Mucosa of rectum (tissue), 2 donors: Measurements from ENCODE around the gene POLRMT.

Experiments
- H3K27ac ChIP-seq, 2 donors: one replicate each; pipeline ENCODE4 v1.7.0; 2013; ENCODE audit warnings: inconsistent platforms in 2 of 2, low read depth in 2 of 2, low read length in 2 of 2
- H3K27me3 ChIP-seq, 2 donors: one replicate each; pipeline ENCODE4 v1.7.0; 2013; ENCODE audit warnings: low read length in 2 of 2; ENCODE audit not compliant: control insufficient read depth in 2 of 2, insufficient read depth in 2 of 2
- H3K36me3 ChIP-seq, 2 donors: one replicate each; pipeline ENCODE4 v1.7.0; 2013; ENCODE audit warnings: low read length in 2 of 2; ENCODE audit not compliant: control insufficient read depth in 2 of 2, insufficient read depth in 2 of 2
- H3K4me1 ChIP-seq, 2 donors: one replicate each; pipeline ENCODE4 v1.7.0; 2013; ENCODE audit warnings: low read length in 2 of 2, mild to moderate bottlenecking in 1 of 2; ENCODE audit not compliant: control insufficient read depth in 2 of 2, insufficient read depth in 2 of 2
- H3K4me3 ChIP-seq, 2 donors: one replicate each; pipeline ENCODE4 v1.7.0; 2013; ENCODE audit warnings: low read length in 2 of 2
- H3K9ac ChIP-seq, 2 donors: one replicate each; pipeline ENCODE4 v1.7.0; 2013; ENCODE audit warnings: low read length in 2 of 2, low read depth in 1 of 2, mild to moderate bottlenecking in 1 of 2
- H3K9me3 ChIP-seq, 2 donors: one replicate each; pipeline ENCODE4 v1.7.0; 2013; ENCODE audit warnings: low read length in 2 of 2; ENCODE audit not compliant: control insufficient read depth in 2 of 2
- donor health status: healthy.
- donor health status: Normal muscosa, but diverticular disease.

The POLRMT gene

GRCh38 chr19:584240-585001, 48.9 kb downstream of the POLRMT start:
- H3K4me1 ChIP-seq, result peaks cover 4 to 13% of the 10 kb centered on the region in 2 donors
- no peak overlapping the region for H3K4me3 ChIP-seq
- no peak overlapping the region for H3K27ac ChIP-seq
- peaks cover 14 to 16% of the 10 kb centered on the region in 2 donors for H3K27me3 ChIP-seq
- no peak overlapping the region for H3K9ac ChIP-seq
- H3K36me3 ChIP-seq, result peaks cover 22 to 23% of the 10 kb centered on the region in 2 donors
- H3K9me3 ChIP-seq, result no peaks in the 10 kb centered on the region

GRCh38 chr19:583968-584239, 49.4 kb downstream of the POLRMT start:
- H3K27me3 ChIP-seq, result peaks cover 9 to 11% of the 10 kb centered on the region in 2 donors
- peaks cover 22 to 23% of the 10 kb centered on the region in 2 donors for H3K36me3 ChIP-seq
- H3K4me3 ChIP-seq, result no peak overlapping the region
- no peak overlapping the region for H3K27ac ChIP-seq
- H3K9ac ChIP-seq, result no peak overlapping the region
- no peaks in the 10 kb centered on the region for H3K9me3 ChIP-seq
- peaks cover 4 to 11% of the 10 kb centered on the region in 2 donors for H3K4me1 ChIP-seq

- no peak overlapping the region for H3K27ac ChIP-seq
- H3K4me1 ChIP-seq, result peaks cover 4 to 8% of the 10 kb centered on the region in 2 donors
- H3K9me3 ChIP-seq, result no peaks in the 10 kb centered on the region
- peaks cover 4 to 6% of the 10 kb centered on the region in 2 donors for H3K27me3 ChIP-seq
- no peak overlapping the region for H3K4me3 ChIP-seq
- H3K9ac ChIP-seq, result no peak overlapping the region
- peaks cover 22 to 23% of the 10 kb centered on the region in 2 donors for H3K36me3 ChIP-seq
These were observed 50.0 kb downstream of the POLRMT start for GRCh38 chr19:583198-583967.

GRCh38 chr19:582497-583197, 50.7 kb downstream of the POLRMT start:
- no peak overlapping the region for H3K27ac ChIP-seq
- no peaks in the 10 kb centered on the region for H3K9me3 ChIP-seq
- H3K9ac ChIP-seq, result no peak overlapping the region
- no peaks in the 10 kb centered on the region for H3K27me3 ChIP-seq
- H3K4me3 ChIP-seq, result no peak overlapping the region
- peaks cover 22 to 23% of the 10 kb centered on the region in 2 donors for H3K36me3 ChIP-seq
- H3K4me1 ChIP-seq, result peaks cover 0 to 5% of the 10 kb centered on the region in 2 donors

- no peaks in the 10 kb centered on the region for H3K27me3 ChIP-seq
- no peak overlapping the region for H3K9ac ChIP-seq
- no peak overlapping the region for H3K27ac ChIP-seq
- peaks cover 0 to 5% of the 10 kb centered on the region in 2 donors for H3K4me1 ChIP-seq
- no peak overlapping the region for H3K4me3 ChIP-seq
- H3K36me3 ChIP-seq, result peaks cover 25 to 27% of the 10 kb centered on the region in 2 donors
- no peaks in the 10 kb centered on the region for H3K9me3 ChIP-seq
These were observed 51.8 kb downstream of the POLRMT start for GRCh38 chr19:581399-582111.

- H3K27me3 ChIP-seq, result no peaks in the 10 kb centered on the region
- no peak overlapping the region for H3K27ac ChIP-seq
- peaks cover 25 to 31% of the 10 kb centered on the region in 2 donors for H3K36me3 ChIP-seq
- no peak overlapping the region for H3K4me3 ChIP-seq
- H3K4me1 ChIP-seq, result peaks cover 7% of the 10 kb centered on the region in 2 donors
- H3K9me3 ChIP-seq, result no peaks in the 10 kb centered on the region
- no peak overlapping the region for H3K9ac ChIP-seq
These were observed 53.0 kb downstream of the POLRMT start for GRCh38 chr19:580274-580835.

DNA sequence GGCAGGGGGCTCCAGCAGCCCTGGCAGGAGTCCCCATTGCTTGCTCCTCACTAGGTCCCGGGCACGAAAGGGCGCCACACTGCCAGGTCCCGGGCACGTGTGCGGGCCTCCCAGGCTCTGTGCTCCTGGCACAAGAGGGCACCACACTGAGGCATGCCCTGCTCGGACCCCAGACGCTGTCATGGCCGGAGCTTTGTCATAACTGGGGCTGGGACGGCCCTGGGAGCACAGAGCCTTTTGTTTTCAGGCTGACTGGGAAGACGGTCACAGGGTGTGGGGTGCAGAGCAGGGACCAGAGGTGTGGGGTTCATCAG, 53.5 kb downstream of the POLRMT start:
- peaks cover 10 to 13% of the 10 kb centered on the region in 2 donors for H3K4me1 ChIP-seq

GRCh38 chr19:579111-579841, 54.1 kb downstream of the POLRMT start:
- Histone ChIP-seq H3K4me3 (no peak overlapping the region), H3K9me3 (no peaks in the 10 kb centered on the region), H3K4me1 (peaks cover 15% of the 10 kb centered on the region in 2 donors), H3K36me3 (peaks cover 25 to 31% of the 10 kb centered on the region in 2 donors), H3K27ac (no peak overlapping the region), H3K27me3 (no peaks in the 10 kb centered on the region), H3K9ac (no peak overlapping the region)

More for the DNA sequence above, 53.5 kb downstream of the POLRMT start:
- no peaks in the 10 kb centered on the region for H3K9me3 ChIP-seq
- no peaks in the 10 kb centered on the region for H3K27me3 ChIP-seq
- no peak overlapping the region for H3K9ac ChIP-seq
- peaks cover 25 to 31% of the 10 kb centered on the region in 2 donors for H3K36me3 ChIP-seq
- H3K27ac ChIP-seq, result no peak overlapping the region
- H3K4me3 ChIP-seq, result no peak overlapping the region
